PFSK-1 (cell line): ENCODE data around the gene VN1R4.

Experiments used
- POLR2AphosphoS5 ChIP-seq: IDR thresholded peaks from 2 replicates; pipeline ENCODE4 v1.6.1; 2012; ENCODE audit warnings: low read depth, mild to moderate bottlenecking, control low read depth, low read length, moderate library complexity
- SIN3A ChIP-seq: IDR thresholded peaks from 2 replicates; pipeline ENCODE4 v1.6.1; 2012; ENCODE audit warnings: mild to moderate bottlenecking, low read length, moderate library complexity, borderline replicate concordance; ENCODE audit not compliant: insufficient read depth

GRCh38 chr19:53237114-53237777 lies 30.3 kb downstream of the VN1R4 start:
- TF ChIP-seq SIN3A (no peak), POLR2AphosphoS5 (no peak)
